Fibroblast of the aortic adventitia (primary cell): ENCODE data around the gene NTSR1. TPM values are rescaled to one million over a fixed set of nuclear protein-coding genes. Genes with fewer than 3 reads are reported as not detected.

Experiments used
- DNase-seq: peaks from one replicate; pipeline ENCODE4 v3.0.0-alpha.2; 2010; ENCODE audit warnings: low read depth
- H3K4me3 ChIP-seq: 2 replicates; pipeline ENCODE4 v1.5.1; 2011; ENCODE audit warnings: low read depth, mild to moderate bottlenecking, control low read depth, low read length, moderate library complexity
- CTCF ChIP-seq: IDR thresholded peaks from 2 replicates; pipeline ENCODE4 v1.5.1; 2011; ENCODE audit warnings: mild to moderate bottlenecking, low read length, control low read depth, inconsistent platforms; ENCODE audit not compliant: insufficient read depth
- total RNA-seq: library from RNA; depleted of rRNA; stranded (reverse); fragments of >200 nt; gene quantifications from 2 replicates; pipeline ENCODE4 v1.2.3, GENCODE V29; 2012; ENCODE audit warnings: low replicate concordance

NTSR1 gene
- total RNA-seq, 1 donor: 8.0 TPM

GRCh38 chr20:62752671-62753501 lies 44.2 kb downstream of the NTSR1 start:
- TF ChIP-seq CTCF: no peak
- no peak overlapping the region for H3K4me3 ChIP-seq
- DNase-seq: no peak

GRCh38 chr20:62753626-62754025 lies 45.0 kb downstream of the NTSR1 start:
- DNase-seq: no peak
- TF ChIP-seq CTCF: no peak

GRCh38 chr20:62754122-62754990 lies 45.7 kb downstream of the NTSR1 start:
- no peak for DNase-seq
- no peak overlapping the region for H3K4me3 ChIP-seq
- TF ChIP-seq CTCF: no peak

More at GRCh38 chr20:62753626-62754025, 45.0 kb downstream of the NTSR1 start:
- no peak overlapping the region for H3K4me3 ChIP-seq

- no peak for TF ChIP-seq CTCF
- H3K4me3 ChIP-seq: no peak overlapping the region
- DNase-seq: no peak
These were observed 46.3 kb downstream of the NTSR1 start for GRCh38 chr20:62754991-62755356.

- TF ChIP-seq CTCF: no peak
- peak; percentile 66 for DNase-seq
- H3K4me3 ChIP-seq: no peak overlapping the region
These were observed 47.4 kb downstream of the NTSR1 start for GRCh38 chr20:62755817-62756724.

- no peak for DNase-seq
- H3K4me3 ChIP-seq: no peak overlapping the region
- TF ChIP-seq CTCF: no peak
These were observed 49.7 kb downstream of the NTSR1 start for GRCh38 chr20:62758226-62758912.
